IMR-90 (cell line): ENCODE data around the gene TTC28. TPM values are rescaled to one million over a fixed set of nuclear protein-coding genes. Genes with fewer than 3 reads are reported as not detected.

Experiments
- ATAC-seq: fragments of 200-7000 bp; cut with Tn5 transposase; 2 replicates; pipeline ENCODE4 v1.9.1; 2020; ENCODE audit warnings: low read depth, mild to moderate bottlenecking, moderate library complexity
- BruUV-seq: library from RNA; stranded (reverse); fragments of 400-500 nt; replicated peaks from 2 replicates; lab custom pipeline; 2021; lab: Mats Ljungman, UMichigan
- CTCF ChIA-PET: fragments of 300-600 bp; formaldehyde crosslinking; extraction: SDS; loops from one replicate; lab custom pipeline; 2021; ENCODE audit warnings: antibody characterized with exemption; lab: Yijun Ruan, JAX
- POLR2A ChIA-PET: fragments of 300-600 bp; sonication (Branson Sonifier 250); formaldehyde crosslinking; loops from one replicate; lab custom pipeline; 2022; ENCODE audit warnings: antibody characterized with exemption; ENCODE audit not compliant: unreplicated experiment; lab: Charles Lee
- DNase-seq: peaks from one replicate; pipeline ENCODE4 v3.0.0; 2013
- H2AFZ ChIP-seq: replicated peaks from 2 replicates; pipeline ENCODE3; 2013; ENCODE audit warnings: low read length, mild to moderate bottlenecking; ENCODE audit not compliant: poor library complexity
- H2AK5ac ChIP-seq: 2 replicates; pipeline ENCODE4 v1.6.1; 2013; ENCODE audit warnings: low read depth, low read length, inconsistent platforms
- H2AK9ac ChIP-seq: replicated peaks from 2 replicates; pipeline ENCODE3; 2013; ENCODE audit warnings: mild to moderate bottlenecking, low read depth, low read length, moderate library complexity; ENCODE audit not compliant: poor library complexity
- H2BK120ac ChIP-seq: 2 replicates; pipeline ENCODE4 v1.6.1; 2013; ENCODE audit warnings: low read depth, low read length, inconsistent platforms
- H2BK15ac ChIP-seq: 3 replicates; pipeline ENCODE4 v1.6.1; 2013; ENCODE audit warnings: low read depth, low read length, inconsistent platforms
- H2BK20ac ChIP-seq: 2 replicates; pipeline ENCODE4 v1.6.1; 2013; ENCODE audit warnings: low read depth, mild to moderate bottlenecking, inconsistent platforms, low read length, moderate library complexity
- H2BK5ac ChIP-seq: 2 replicates; pipeline ENCODE4 v1.6.1; 2013; ENCODE audit warnings: mild to moderate bottlenecking, low read depth, low read length, inconsistent platforms; ENCODE audit not compliant: poor library complexity, severe bottlenecking
- H3K14ac ChIP-seq: replicated peaks from 2 replicates; pipeline ENCODE4 v1.6.1; 2013; ENCODE audit warnings: low read depth, low read length, inconsistent platforms
- H3K18ac ChIP-seq: 2 replicates; pipeline ENCODE4 v1.6.1; 2013; ENCODE audit warnings: low read depth, low read length, control low read depth
- H3K23ac ChIP-seq: 2 replicates; pipeline ENCODE4 v1.6.1; 2013; ENCODE audit warnings: low read depth, low read length, inconsistent platforms
- H3K27ac ChIP-seq: 2 replicates; pipeline ENCODE4 v1.5.1; 2013; ENCODE audit warnings: mild to moderate bottlenecking, control low read depth, low read length; ENCODE audit not compliant: insufficient read depth
- H3K27me3 ChIP-seq: 2 replicates; pipeline ENCODE4 v1.6.1; 2013; ENCODE audit warnings: low read length; ENCODE audit not compliant: control insufficient read depth, insufficient read depth
- H3K36me3 ChIP-seq: 2 replicates; pipeline ENCODE4 v1.6.1; 2013; ENCODE audit warnings: low read length, mixed read lengths; ENCODE audit not compliant: control insufficient read depth, insufficient read depth
- H3K4ac ChIP-seq: 2 replicates; pipeline ENCODE4 v1.6.1; 2013; ENCODE audit warnings: low read depth, low read length, inconsistent platforms
- H3K4me1 ChIP-seq: 2 replicates; pipeline ENCODE4 v1.6.1; 2013; ENCODE audit warnings: low read length, mixed read lengths; ENCODE audit not compliant: control insufficient read depth, insufficient read depth
- H3K4me2 ChIP-seq: 2 replicates; pipeline ENCODE4 v1.6.1; 2013; ENCODE audit warnings: low read depth, mild to moderate bottlenecking, control low read depth, low read length, moderate library complexity
- H3K4me3 ChIP-seq: 2 replicates; pipeline ENCODE4 v1.5.1; 2013; ENCODE audit warnings: low read depth, mild to moderate bottlenecking, control low read depth, low read length, moderate library complexity; ENCODE audit not compliant: insufficient read depth
- H3K56ac ChIP-seq: 2 replicates; pipeline ENCODE4 v1.6.1; 2013; ENCODE audit warnings: low read length, inconsistent platforms; ENCODE audit not compliant: insufficient read depth; ENCODE audit errors: extremely low read depth
- H3K79me1 ChIP-seq, 2 experiments: 2 replicates each; pipeline ENCODE4 v1.6.1; 2013; ENCODE audit warnings: low read length in 2 of 2, inconsistent platforms in 1 of 2, low read depth in 1 of 2
- H3K9ac ChIP-seq: 2 replicates; pipeline ENCODE4 v1.6.1; 2013; ENCODE audit warnings: low read depth, low read length, control low read depth
- H3K9me1 ChIP-seq: 2 replicates; pipeline ENCODE4 v1.6.1; 2013; ENCODE audit warnings: low read length, inconsistent platforms; ENCODE audit not compliant: insufficient read depth
- H3K9me3 ChIP-seq: 2 replicates; pipeline ENCODE4 v1.6.1; 2013; ENCODE audit warnings: low read length; ENCODE audit not compliant: control insufficient read depth, insufficient read depth
- H4K20me1 ChIP-seq: 2 replicates; pipeline ENCODE4 v1.6.1; 2013; ENCODE audit warnings: low read length, inconsistent platforms; ENCODE audit not compliant: insufficient read depth
- H4K5ac ChIP-seq: 2 replicates; pipeline ENCODE4 v1.6.1; 2013; ENCODE audit warnings: mild to moderate bottlenecking, low read depth, low read length, control low read depth
- H4K8ac ChIP-seq, 2 experiments: 2 replicates each; pipeline ENCODE4 v1.6.1; 2013; ENCODE audit warnings: low read depth in 2 of 2, low read length in 2 of 2, control low read depth in 1 of 2, inconsistent platforms in 1 of 2
- H4K91ac ChIP-seq: 2 replicates; pipeline ENCODE4 v1.6.1; 2013; ENCODE audit warnings: low read depth, low read length, inconsistent platforms; ENCODE audit not compliant: insufficient read depth
- BHLHE40 ChIP-seq: fragments of 150-350 bp; IDR thresholded peaks from 2 replicates; pipeline ENCODE4 v1.6.1; 2016; ENCODE audit warnings: mild to moderate bottlenecking, low read depth, low read length
- CEBPB ChIP-seq: IDR thresholded peaks from 2 replicates; pipeline ENCODE4 v1.6.1; 2012; ENCODE audit warnings: low read depth, low read length, improper control_type of control experiment
- CHD1 ChIP-seq: IDR thresholded peaks from 2 replicates; pipeline ENCODE4 v1.6.1; 2012; ENCODE audit warnings: low read depth, low read length, improper control_type of control experiment
- CTCF ChIP-seq: conservative IDR thresholded peaks from 2 replicates; pipeline ENCODE4 v1.5.1; 2012; ENCODE audit warnings: mild to moderate bottlenecking, low read depth, low read length, improper control_type of control experiment
- ELK1 ChIP-seq: fragments of 150-350 bp; IDR thresholded peaks from 2 replicates; pipeline ENCODE4 v1.6.1; 2016; ENCODE audit warnings: low read depth, mild to moderate bottlenecking, low read length, moderate library complexity, borderline replicate concordance
- FOS ChIP-seq: fragments of 150-350 bp; IDR thresholded peaks from 2 replicates; pipeline ENCODE4 v1.6.1; 2016; ENCODE audit warnings: low read depth, low read length
- MAFK ChIP-seq: IDR thresholded peaks from 2 replicates; pipeline ENCODE4 v1.6.1; 2012; ENCODE audit warnings: low read depth, low read length, improper control_type of control experiment
- MAZ ChIP-seq: IDR thresholded peaks from 2 replicates; pipeline ENCODE4 v1.6.1; 2012; ENCODE audit warnings: low read depth, mild to moderate bottlenecking, low read length, improper control_type of control experiment, moderate library complexity, borderline replicate concordance
- MXI1 ChIP-seq: IDR thresholded peaks from 2 replicates; pipeline ENCODE4 v1.6.1; 2012; ENCODE audit warnings: low read depth, mild to moderate bottlenecking, low read length, moderate library complexity, borderline replicate concordance
- NFE2L2 ChIP-seq: fragments of 150-350 bp; IDR thresholded peaks from 2 replicates; pipeline ENCODE4 v1.6.1; 2016; ENCODE audit warnings: low read depth, mild to moderate bottlenecking, low read length
- POLR2A ChIP-seq: IDR thresholded peaks from 2 replicates; pipeline ENCODE4 v1.6.1; 2012; ENCODE audit warnings: mild to moderate bottlenecking, low read depth, low read length
- RAD21 ChIP-seq: IDR thresholded peaks from 2 replicates; pipeline ENCODE4 v1.6.1; 2012; ENCODE audit warnings: low read length, improper control_type of control experiment
- RCOR1 ChIP-seq: IDR thresholded peaks from 2 replicates; pipeline ENCODE4 v1.6.1; 2012; ENCODE audit warnings: mild to moderate bottlenecking, low read length, improper control_type of control experiment; ENCODE audit not compliant: insufficient replicate concordance
- RFX5 ChIP-seq: IDR thresholded peaks from 2 replicates; pipeline ENCODE4 v1.8.0; 2012; ENCODE audit warnings: low read depth, mild to moderate bottlenecking, low read length, moderate library complexity
- SMC3 ChIP-seq: fragments of 150-350 bp; IDR thresholded peaks from 2 replicates; pipeline ENCODE4 v1.6.1; 2016; ENCODE audit warnings: low read depth, mild to moderate bottlenecking, antibody characterized with exemption, low read length, moderate library complexity
- USF2 ChIP-seq: fragments of 150-350 bp; IDR thresholded peaks from 2 replicates; pipeline ENCODE4 v1.6.1; 2017; ENCODE audit warnings: mild to moderate bottlenecking, antibody characterized with exemption, low read length, low read depth
- WGBS, 2 experiments: methylation state at CpG; one replicate each; pipeline versions ENCODE4 v1.1.5 to v1.1.7; 2013; ENCODE audit warnings: missing lambda C conversion rate in 2 of 2; ENCODE audit not compliant: insufficient read length in 1 of 2; ENCODE audit errors: extremely low coverage in 2 of 2; 5-methylcytosine and 5-hydroxymethylcytosine counted together
- dilution Hi-C: fragments of 300-500 bp; cut with HindIII; formaldehyde crosslinking; loops from one replicate; pipeline ENCODE4 v1.14.3; 2018; ENCODE audit warnings: low sequenced_read_pairs; ENCODE audit not compliant: unreplicated experiment
- in situ Hi-C: fragments of 300-500 bp; cut with MboI; formaldehyde crosslinking; loops from 3 replicates; pipeline ENCODE4 v1.14.3; 2019; ENCODE audit warnings: low sequenced_read_pairs, inconsistent platforms, mixed read lengths
- intact Hi-C: fragments of 100-400 bp; cut with micrococcal nuclease; formaldehyde crosslinking; loops from 2 replicates; pipeline ENCODE4 v1.10.0; 2022
- polyA plus RNA-seq, 3 experiments: library from polyadenylated mRNA; depleted of rRNA; stranded (reverse); fragments of >200 nt; gene quantifications; 2 replicates each; pipeline ENCODE4 v1.2.3, GENCODE V29; 2012; ENCODE audit warnings: low replicate concordance in 1 of 3
- total RNA-seq: library from RNA; depleted of rRNA; stranded (reverse); fragments of >200 nt; gene quantifications from 2 replicates; pipeline ENCODE4 v1.2.3, GENCODE V29; 2012

The TTC28 gene
- total and polyA plus RNA-seq, 2 of the 4 experiments (the other 2 are of a cell fraction) = 5.6 to 13.3 TPM

GRCh38 chr22:28365371-28365770 lies 314.3 kb downstream of the TTC28 start:
- no peak overlapping the region for H2BK20ac ChIP-seq
- intact Hi-C loops = no loop called here
- no peak overlapping the region for H4K91ac ChIP-seq
- no peak overlapping the region for H2AK5ac ChIP-seq
- H2BK15ac ChIP-seq = no peak overlapping the region
- DNase-seq (no peak), ATAC-seq (no peak)
- peaks cover 6% of the 10 kb centered on the region; the same call in 1 of the 2 replicates for H3K9me3 ChIP-seq
- H3K79me1 ChIP-seq = peaks cover 0 to 5% of the 10 kb centered on the region in 2 experiments; a peak in 1 of 4 replicates
- BruUV-seq = no TSS peak
- no peaks in the 10 kb centered on the region for H4K20me1 ChIP-seq
- WGBS, 2 experiments = no CpG with 5 or more reads among the region's 1 CpG
- H3K23ac ChIP-seq = no peak overlapping the region
- no peak overlapping the region for H4K5ac ChIP-seq
- H3K27me3 ChIP-seq = no peaks in the 10 kb centered on the region
- H3K4me1 ChIP-seq = no peaks in the 10 kb centered on the region
- no peak overlapping the region for H2BK5ac ChIP-seq
- no peak overlapping the region for H3K4me3 ChIP-seq
- no peak overlapping the region for H3K4me2 ChIP-seq
- TF ChIP-seq CTCF = no peak
- TF ChIP-seq FOS = no peak
- TF ChIP-seq RAD21 = no peak
- TF ChIP-seq MAZ = no peak
- no peak for TF ChIP-seq MXI1
- no peak for TF ChIP-seq USF2
- no peak for TF ChIP-seq POLR2A
- no peak for TF ChIP-seq BHLHE40
- no peak for TF ChIP-seq MAFK
- TF ChIP-seq CEBPB = no peak
- no peak for TF ChIP-seq RFX5
- no peak for TF ChIP-seq SMC3
- TF ChIP-seq NFE2L2 = no peak
- TF ChIP-seq RCOR1 = no peak
- no peak for TF ChIP-seq ELK1
- TF ChIP-seq CHD1 = no peak
- H2AK9ac ChIP-seq = no peak overlapping the region
- no peak overlapping the region for H2AFZ ChIP-seq
- CTCF ChIA-PET = no interaction called here
- no peak overlapping the region for H3K56ac ChIP-seq
- H2BK120ac ChIP-seq = no peak overlapping the region
- H3K9me1 ChIP-seq = no peaks in the 10 kb centered on the region
- in situ Hi-C loops = no loop called here
- dilution Hi-C loops = no loop called here
- no peak overlapping the region for H3K27ac ChIP-seq
- H3K14ac ChIP-seq = no peak overlapping the region
- H3K9ac ChIP-seq = no peak overlapping the region
- H3K18ac ChIP-seq = no peak overlapping the region
- no peaks in the 10 kb centered on the region for H3K36me3 ChIP-seq
- no peak overlapping the region for H4K8ac ChIP-seq
- H3K4ac ChIP-seq = no peak overlapping the region
- POLR2A ChIA-PET = no interaction called here
